ENCODE results near the gene CDH12. TPM values are rescaled to one million over a fixed set of nuclear protein-coding genes. Genes with fewer than 3 reads are reported as not detected.

Gene CDH12
- polyA plus RNA-seq, 1 experiment: not detected

- ChIA-PET POLR2A (no interaction called here), CTCF (no interaction called here)
- no peaks in the 10 kb centered on the region for H3K9me3 ChIP-seq (ENCODE audit: control insufficient read depth, insufficient read depth, low read length)
- TF ChIP-seq CTCF (IDR thresholded peaks at IDR 0.05; ENCODE audit: low read depth, low read length): no peak
- no peak overlapping the region for H3K4me3 ChIP-seq (ENCODE audit: low read depth, low read length)
- H3K27me3 ChIP-seq (ENCODE audit: control insufficient read depth, insufficient read depth, low read length): no peaks in the 10 kb centered on the region
- no peak for DNase-seq (ENCODE audit: low read depth, low spot score)
- H3K27ac ChIP-seq (ENCODE audit: low read depth, low read length): no peak overlapping the region
Observed at GRCh38 chr5:22488427-22488826, 364.7 kb downstream of the CDH12 start.

GRCh38 chr5:22480305-22480704, 372.8 kb downstream of the CDH12 start:
- POLR2A ChIA-PET: no interaction called here
- no peak overlapping the region for H3K4me3 ChIP-seq (ENCODE audit: low read depth, low read length)
- CTCF ChIA-PET: no interaction called here
- no peaks in the 10 kb centered on the region for H3K9me3 ChIP-seq (ENCODE audit: control insufficient read depth, insufficient read depth, low read length)
- H3K27ac ChIP-seq (ENCODE audit: low read depth, low read length): no peak overlapping the region
- DNase-seq (ENCODE audit: low read depth, low spot score): no peak
- TF ChIP-seq CTCF (IDR thresholded peaks at IDR 0.05; ENCODE audit: low read depth, low read length): no peak
- H3K27me3 ChIP-seq (ENCODE audit: control insufficient read depth, insufficient read depth, low read length): no peaks in the 10 kb centered on the region

- Histone ChIP-seq H3K27me3 (ENCODE audit: control insufficient read depth, insufficient read depth, low read length) (no peaks in the 10 kb centered on the region), H3K9me3 (ENCODE audit: control insufficient read depth, insufficient read depth, low read length) (no peaks in the 10 kb centered on the region), H3K4me3 (ENCODE audit: low read depth, low read length) (no peak overlapping the region), H3K27ac (ENCODE audit: low read depth, low read length) (no peak overlapping the region)
- POLR2A ChIA-PET: no interaction called here
- CTCF ChIA-PET: no interaction called here
- no peak for TF ChIP-seq CTCF (IDR thresholded peaks at IDR 0.05; ENCODE audit: low read depth, low read length)
- DNase-seq (ENCODE audit: low read depth, low spot score): no peak
Observed at GRCh38 chr5:22473886-22474285, 379.3 kb downstream of the CDH12 start.

GRCh38 chr5:22471154-22471553, 382.0 kb downstream of the CDH12 start:
- Histone ChIP-seq H3K9me3 (ENCODE audit: control insufficient read depth, insufficient read depth, low read length) (no peaks in the 10 kb centered on the region), H3K27ac (ENCODE audit: low read depth, low read length) (no peak overlapping the region), H3K4me3 (ENCODE audit: low read depth, low read length) (no peak overlapping the region), H3K27me3 (ENCODE audit: control insufficient read depth, insufficient read depth, low read length) (no peaks in the 10 kb centered on the region)
- no peak for DNase-seq (ENCODE audit: low read depth, low spot score)
- ChIA-PET CTCF (no interaction called here), POLR2A (no interaction called here)
- TF ChIP-seq CTCF (IDR thresholded peaks at IDR 0.05; ENCODE audit: low read depth, low read length): no peak

DNA sequence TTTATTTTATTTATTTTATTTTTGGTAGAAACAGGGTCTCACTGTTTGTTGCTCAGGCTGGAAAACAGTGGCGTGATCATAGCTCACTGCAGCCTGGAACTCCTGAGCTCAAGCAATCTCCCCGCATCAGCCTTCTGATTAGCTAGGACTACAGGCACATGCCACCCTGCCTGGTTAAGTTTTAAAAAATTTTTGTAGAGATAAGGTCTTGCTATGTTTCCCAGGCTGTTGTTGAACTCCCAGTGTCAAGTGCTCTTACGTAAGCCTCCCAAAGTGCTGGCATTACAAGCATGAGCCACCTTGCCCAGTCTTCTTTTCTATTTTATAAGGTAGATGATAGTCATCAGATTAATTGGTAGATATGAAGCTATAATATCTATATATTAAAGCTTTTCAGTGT, 382.7 kb downstream of the CDH12 start:
- POLR2A ChIA-PET: no interaction called here
- Histone ChIP-seq H3K27ac (ENCODE audit: low read depth, low read length) (no peak overlapping the region), H3K4me3 (ENCODE audit: low read depth, low read length) (no peak overlapping the region), H3K9me3 (ENCODE audit: control insufficient read depth, insufficient read depth, low read length) (no peaks in the 10 kb centered on the region), H3K27me3 (ENCODE audit: control insufficient read depth, insufficient read depth, low read length) (no peaks in the 10 kb centered on the region)
- no peak for DNase-seq (ENCODE audit: low read depth, low spot score)
- CTCF ChIA-PET: no interaction called here
- no peak for TF ChIP-seq CTCF (IDR thresholded peaks at IDR 0.05; ENCODE audit: low read depth, low read length)

Measured in AG04450 (cell line).